ENCODE measurements around the gene IER2.
"Not testable (repeated sequence)": the region's sequence is repeated elsewhere in the genome, so short reads cannot be mapped to it uniquely, and the experiment has no call there.

IER2 gene

GRCh38 chr19:13129384-13129783 is 20.8 kb upstream of the IER2 start:
- no peaks in the 10 kb centered on the region for H3K27me3 Mint-ChIP-seq
- H3K27ac Mint-ChIP-seq = no peak overlapping the region
- H3K9me3 Mint-ChIP-seq = no peaks in the 10 kb centered on the region
- peaks cover 52% of the 10 kb centered on the region for H3K4me1 Mint-ChIP-seq
- no peak overlapping the region for H3K4me3 Mint-ChIP-seq
- DNase-seq (no peak), ATAC-seq (no peak)

- H3K9me3 Mint-ChIP-seq = no peaks in the 10 kb centered on the region
- H3K4me3 Mint-ChIP-seq = no peak overlapping the region
- H3K27ac Mint-ChIP-seq = peak overlapping the region in 1 of 2 donors; percentile 21
- ATAC-seq (no peak), DNase-seq (no peak)
- peaks cover 52% of the 10 kb centered on the region for H3K4me1 Mint-ChIP-seq
- H3K27me3 Mint-ChIP-seq = no peaks in the 10 kb centered on the region
Observed at GRCh38 chr19:13130886-13131490, 19.2 kb upstream of the IER2 start.

GRCh38 chr19:13132471-13133180 is 17.6 kb upstream of the IER2 start:
- H3K27me3 Mint-ChIP-seq = no peaks in the 10 kb centered on the region
- DNase-seq (peak; percentile 28 to 68), ATAC-seq (peak; percentile 98)
- H3K27ac Mint-ChIP-seq = peak overlapping the region; percentile 59 to 97
- peak overlapping the region; percentile 52 to 66 for H3K4me3 Mint-ChIP-seq
- peaks cover 43% of the 10 kb centered on the region for H3K4me1 Mint-ChIP-seq
- H3K9me3 Mint-ChIP-seq = no peaks in the 10 kb centered on the region

- Mint-ChIP-seq H3K27me3 (no peaks in the 10 kb centered on the region), H3K27ac (peak overlapping the region in 1 of 2 donors; percentile 48), H3K4me3 (no peak overlapping the region), H3K4me1 (peaks cover 38% of the 10 kb centered on the region), H3K9me3 (no peaks in the 10 kb centered on the region)
- ATAC-seq (no peak), DNase-seq (no peak)
Observed at GRCh38 chr19:13133241-13133870, 16.9 kb upstream of the IER2 start.

GRCh38 chr19:13134626-13135025 is 15.6 kb upstream of the IER2 start:
- Mint-ChIP-seq H3K27me3 (no peaks in the 10 kb centered on the region), H3K27ac (peak overlapping the region; percentile 61 to 77), H3K4me3 (no peak overlapping the region), H3K9me3 (no peaks in the 10 kb centered on the region), H3K4me1 (peaks cover 33% of the 10 kb centered on the region)
- no peak for ATAC-seq
- DNase-seq = no peak

- DNase-seq (no peak), ATAC-seq (no peak)
- Mint-ChIP-seq H3K27me3 (no peaks in the 10 kb centered on the region), H3K9me3 (no peaks in the 10 kb centered on the region), H3K27ac (no peak overlapping the region), H3K4me1 (peaks cover 33% of the 10 kb centered on the region), H3K4me3 (no peak overlapping the region)
Observed at GRCh38 chr19:13135068-13136062, 14.8 kb upstream of the IER2 start.

GRCh38 chr19:13137290-13137794 is 12.9 kb upstream of the IER2 start:
- Mint-ChIP-seq H3K4me1 (peaks cover 14% of the 10 kb centered on the region), H3K27me3 (no peaks in the 10 kb centered on the region), H3K27ac (no peak overlapping the region), H3K9me3 (no peaks in the 10 kb centered on the region), H3K4me3 (no peak overlapping the region)
- DNase-seq (no peak), ATAC-seq (no peak)

GRCh38 chr19:13138171-13138915 is 11.9 kb upstream of the IER2 start:
- H3K9me3 Mint-ChIP-seq = no peaks in the 10 kb centered on the region
- peaks cover 4% of the 10 kb centered on the region for H3K4me1 Mint-ChIP-seq
- peak overlapping the region in 1 of 2 donors; percentile 94 for H3K27ac Mint-ChIP-seq
- no peak for DNase-seq
- no peak overlapping the region for H3K4me3 Mint-ChIP-seq
- ATAC-seq = no peak
- no peaks in the 10 kb centered on the region for H3K27me3 Mint-ChIP-seq

- no peak for ATAC-seq
- Mint-ChIP-seq H3K4me1 (no peaks in the 10 kb centered on the region), H3K9me3 (no peaks in the 10 kb centered on the region), H3K4me3 (no peak overlapping the region), H3K27me3 (no peaks in the 10 kb centered on the region), H3K27ac (no peak overlapping the region)
- DNase-seq = no peak
Observed at GRCh38 chr19:13138916-13139198, 11.4 kb upstream of the IER2 start.

GRCh38 chr19:13139633-13140311 is 10.4 kb upstream of the IER2 start:
- no peaks in the 10 kb centered on the region for H3K9me3 Mint-ChIP-seq
- H3K4me3 Mint-ChIP-seq = no peak overlapping the region
- no peaks in the 10 kb centered on the region for H3K4me1 Mint-ChIP-seq
- DNase-seq (no peak), ATAC-seq (no peak)
- no peaks in the 10 kb centered on the region for H3K27me3 Mint-ChIP-seq
- H3K27ac Mint-ChIP-seq = no peak overlapping the region

- H3K27ac Mint-ChIP-seq = no peak overlapping the region
Observed at GRCh38 chr19:13146763-13147563, 3.2 kb upstream of the IER2 start.

GRCh38 chr19:13149173-13149627 is 1.0 kb upstream of the IER2 start:
- not testable (repeated sequence) for ATAC-seq, DNase-seq, H3K27me3 Mint-ChIP-seq, H3K9me3 Mint-ChIP-seq, H3K27ac Mint-ChIP-seq
- Mint-ChIP-seq H3K4me3 (peak overlapping the region; percentile 93 to 97), H3K4me1 (peaks cover 32% of the 10 kb centered on the region)

More at GRCh38 chr19:13146763-13147563, 3.2 kb upstream of the IER2 start:
- no peaks in the 10 kb centered on the region for H3K27me3 Mint-ChIP-seq
- H3K4me3 Mint-ChIP-seq = no peak overlapping the region
- peaks cover 26% of the 10 kb centered on the region for H3K4me1 Mint-ChIP-seq
- H3K9me3 Mint-ChIP-seq = no peaks in the 10 kb centered on the region
- no peak for DNase-seq
- no peak for ATAC-seq

GRCh38 chr19:13149628-13150186 is 504 bp upstream of the IER2 start:
- ATAC-seq (peak; percentile 11), DNase-seq (peak in 1 of 2 donors; percentile 58)
- Mint-ChIP-seq H3K4me1 (peaks cover 32% of the 10 kb centered on the region), H3K27ac (peak overlapping the region; percentile 93 to 100), H3K9me3 (no peaks in the 10 kb centered on the region), H3K4me3 (peak overlapping the region; percentile 93 to 97), H3K27me3 (no peaks in the 10 kb centered on the region)

Measured in stimulated activated naive CD8-positive, alpha-beta T cell treated with anti-CD3 and anti-CD28 coated beads, Interleukin-15, amount 100 ng/mL, for 72 hours (primary cell).